Keratinocyte (primary cell): Measurements from ENCODE around the gene FAM78A. TPM values are rescaled to one million over a fixed set of nuclear protein-coding genes. Genes with fewer than 3 reads are reported as not detected.

Experiments
- DNase-seq: peaks from one replicate; pipeline ENCODE4 v3.0.0-alpha.2; 2011; ENCODE audit warnings: low read depth, missing footprints, low spot score
- FAIRE-seq: peaks from 2 replicates; lab custom pipeline; 2011; peaks lifted over from hg19 to GRCh38; lab: Jason Lieb, UNC
- H2AFZ ChIP-seq: 2 replicates; pipeline ENCODE4 v1.6.0; 2012; ENCODE audit warnings: low read length, control low read depth, inconsistent platforms; ENCODE audit not compliant: control insufficient read depth
- H3K27ac ChIP-seq: 2 replicates; pipeline ENCODE4 v1.5.1; 2011; ENCODE audit warnings: low read length; ENCODE audit not compliant: control insufficient read depth, insufficient read depth
- H3K27me3 ChIP-seq: 3 replicates; pipeline ENCODE4 v1.6.0; 2011; ENCODE audit warnings: low read length; ENCODE audit not compliant: control insufficient read depth, insufficient read depth; ENCODE audit errors: extremely low read depth
- H3K36me3 ChIP-seq, 2 experiments: 2 replicates in 1 of 2; 3 replicates in 1 of 2; pipeline ENCODE4 v1.5.1; 2011; ENCODE audit warnings: low read length in 2 of 2, mild to moderate bottlenecking in 1 of 2; ENCODE audit not compliant: control insufficient read depth in 2 of 2, insufficient read depth in 2 of 2; ENCODE audit errors: extremely low read depth in 1 of 2
- H3K4me1 ChIP-seq: 3 replicates; pipeline ENCODE4 v1.5.1; 2011; ENCODE audit warnings: low read length; ENCODE audit not compliant: control insufficient read depth, insufficient read depth; ENCODE audit errors: extremely low read depth
- H3K4me2 ChIP-seq: 3 replicates; pipeline ENCODE4 v1.6.0; 2011; ENCODE audit warnings: low read depth, low read length; ENCODE audit not compliant: control insufficient read depth, insufficient read depth; ENCODE audit errors: extremely low read depth
- H3K4me3 ChIP-seq, 3 experiments: fragments of 200-600 bp in 1 of 3; sonication (generic) in 1 of 3; 2 replicates in 2 of 3; 3 replicates in 1 of 3; pipeline ENCODE4 v1.5.1; 2011 to 2016; ENCODE audit warnings: low read length in 3 of 3, mild to moderate bottlenecking in 3 of 3, control low read depth in 2 of 3, inconsistent platforms in 1 of 3, low read depth in 1 of 3, mixed read lengths in 1 of 3, mixed run types in 1 of 3, moderate library complexity in 1 of 3; ENCODE audit not compliant: control insufficient read depth in 2 of 3, insufficient read depth in 2 of 3; ENCODE audit errors: extremely low read depth in 1 of 3
- H3K79me2 ChIP-seq: 2 replicates; pipeline ENCODE4 v1.6.0; 2012; ENCODE audit warnings: low read length; ENCODE audit not compliant: control insufficient read depth, insufficient read depth
- H3K9ac ChIP-seq: 3 replicates; pipeline ENCODE4 v1.6.0; 2011; ENCODE audit warnings: low read length; ENCODE audit not compliant: control insufficient read depth, insufficient read depth; ENCODE audit errors: extremely low read depth
- H3K9me1 ChIP-seq: 3 replicates; pipeline ENCODE4 v1.6.0; 2011; ENCODE audit warnings: low read length; ENCODE audit not compliant: control insufficient read depth, insufficient read depth; ENCODE audit errors: extremely low read depth
- H3K9me3 ChIP-seq: 2 replicates; pipeline ENCODE4 v1.5.1; 2012; ENCODE audit warnings: low read depth, low read length; ENCODE audit not compliant: control insufficient read depth
- H4K20me1 ChIP-seq: 3 replicates; pipeline ENCODE4 v1.6.0; 2011; ENCODE audit warnings: low read length; ENCODE audit not compliant: control insufficient read depth, insufficient read depth; ENCODE audit errors: extremely low read depth
- CTCF ChIP-seq, 3 experiments: IDR thresholded peaks in 1 of 3; conservative IDR thresholded peaks in 1 of 3; optimal IDR thresholded peaks in 1 of 3; 2 replicates in 2 of 3; 3 replicates in 1 of 3; pipeline versions ENCODE3 to v1.5.1; 2011; ENCODE audit warnings: low read length in 3 of 3, mild to moderate bottlenecking in 3 of 3, moderate library complexity in 2 of 3, control low read depth in 1 of 3, inconsistent platforms in 1 of 3; ENCODE audit not compliant: insufficient read depth in 2 of 3; ENCODE audit errors: extremely low read depth in 1 of 3
- EZH2 ChIP-seq: IDR thresholded peaks from one replicate; pipeline ENCODE4 v1.6.1; 2012; ENCODE audit warnings: inconsistent platforms, mild to moderate bottlenecking, low read length, moderate library complexity
- dilution Hi-C: fragments of 300-500 bp; cut with MboI; formaldehyde crosslinking; loops from one replicate; pipeline ENCODE4 v1.7.0; 2020; ENCODE audit warnings: low sequenced_read_pairs; ENCODE audit not compliant: extremely low pct_ligation_motif_present
- polyA plus RNA-seq, 5 experiments: library from polyadenylated mRNA; depleted of rRNA in 3 of 5; stranded (reverse) in 3 of 5; stranded (forward) in 1 of 5; unstranded in 1 of 5; fragments of >200 nt; gene quantifications; 1 replicate in 1 of 5; 2 replicates in 3 of 5; 3 replicates in 1 of 5; pipeline versions ENCODE4 v1.2.1 to v1.2.3, GENCODE V29; 2011 to 2012; ENCODE audit warnings: missing spikeins in 2 of 5, low read depth in 1 of 5, low replicate concordance in 1 of 5

FAM78A gene
- polyA plus RNA-seq, 1 donor (not counting 4 experiments of a cell fraction or from before 2014, with no cell fraction given) = 0.25 TPM

- Histone ChIP-seq H3K4me2 (no peak overlapping the region), H3K4me3 (no peak overlapping the region), H3K27me3 (peaks cover 60% of the 10 kb centered on the region), H3K36me3 (no peaks in the 10 kb centered on the region), H3K9ac (no peak overlapping the region), H3K4me1 (no peaks in the 10 kb centered on the region), H3K9me3 (no peaks in the 10 kb centered on the region), H3K79me2 (no peaks in the 10 kb centered on the region), H3K27ac (no peak overlapping the region), H2AFZ (no peak overlapping the region), H3K9me1 (no peaks in the 10 kb centered on the region), H4K20me1 (no peaks in the 10 kb centered on the region)
- FAIRE-seq (no peak), DNase-seq (no peak)
- TF ChIP-seq CTCF (optimal IDR thresholded peaks at IDR 0.05 in 1 of 3, IDR thresholded peaks at IDR 0.05 in 1 of 3, conservative IDR thresholded peaks at IDR 0.05 in 1 of 3; ENCODE audit: extremely low read depth in 1 of 3, insufficient read depth in 2 of 3, low read length in 3 of 3) = no peak
- no peak for TF ChIP-seq EZH2
- dilution Hi-C loops = no loop called here
Measured at GRCh38 chr9:131280660-131281059, 4.3 kb upstream of the FAM78A start.

- Histone ChIP-seq H3K9ac (no peak overlapping the region), H3K4me3 (no peak overlapping the region), H3K27me3 (peaks cover 67% of the 10 kb centered on the region), H4K20me1 (no peaks in the 10 kb centered on the region), H3K79me2 (no peaks in the 10 kb centered on the region), H3K27ac (no peak overlapping the region), H3K4me1 (no peaks in the 10 kb centered on the region), H3K9me3 (no peaks in the 10 kb centered on the region), H2AFZ (no peak overlapping the region), H3K4me2 (no peak overlapping the region), H3K9me1 (no peaks in the 10 kb centered on the region), H3K36me3 (no peaks in the 10 kb centered on the region)
- no peak for TF ChIP-seq CTCF (optimal IDR thresholded peaks at IDR 0.05 in 1 of 3, IDR thresholded peaks at IDR 0.05 in 1 of 3, conservative IDR thresholded peaks at IDR 0.05 in 1 of 3; ENCODE audit: extremely low read depth in 1 of 3, insufficient read depth in 2 of 3, low read length in 3 of 3)
- dilution Hi-C loops = no loop called here
- no peak for FAIRE-seq
- no peak for DNase-seq
Measured at GRCh38 chr9:131279863-131280570, 3.7 kb upstream of the FAM78A start.
